ENCODE measurements around the gene TMEM101. TPM values are rescaled to one million over a fixed set of nuclear protein-coding genes. Genes with fewer than 3 reads are reported as not detected.

Gene TMEM101
- total and polyA plus RNA-seq, 7 donors: 14.1 to 42.9 (median 25.3) TPM

DNA sequence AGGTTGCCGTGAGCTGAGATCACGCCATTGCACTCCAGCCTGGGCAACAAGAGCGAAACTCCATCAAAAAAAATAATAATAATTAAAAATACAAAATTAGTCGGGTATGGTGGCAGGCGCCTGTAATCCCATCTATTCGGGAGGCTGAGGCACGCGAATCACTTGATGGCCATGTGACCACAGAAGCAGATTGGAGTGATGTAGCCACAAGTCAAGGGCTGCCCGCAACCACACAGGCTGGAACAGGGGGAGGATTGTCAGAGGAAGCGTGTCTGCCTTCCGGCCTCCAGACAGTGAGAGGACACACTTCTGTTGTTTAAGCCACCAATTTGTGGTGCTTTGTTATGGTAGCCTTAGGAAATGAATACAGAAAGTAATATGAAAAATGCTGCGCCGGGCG, 22.1 kb downstream of the TMEM101 start:
- Histone ChIP-seq H3K4me3 (no peak overlapping the region), H3K27me3 (peaks cover 3 to 23% (median 3%) of the 10 kb centered on the region in 3 donors)
- TF ChIP-seq, protein P1, sequence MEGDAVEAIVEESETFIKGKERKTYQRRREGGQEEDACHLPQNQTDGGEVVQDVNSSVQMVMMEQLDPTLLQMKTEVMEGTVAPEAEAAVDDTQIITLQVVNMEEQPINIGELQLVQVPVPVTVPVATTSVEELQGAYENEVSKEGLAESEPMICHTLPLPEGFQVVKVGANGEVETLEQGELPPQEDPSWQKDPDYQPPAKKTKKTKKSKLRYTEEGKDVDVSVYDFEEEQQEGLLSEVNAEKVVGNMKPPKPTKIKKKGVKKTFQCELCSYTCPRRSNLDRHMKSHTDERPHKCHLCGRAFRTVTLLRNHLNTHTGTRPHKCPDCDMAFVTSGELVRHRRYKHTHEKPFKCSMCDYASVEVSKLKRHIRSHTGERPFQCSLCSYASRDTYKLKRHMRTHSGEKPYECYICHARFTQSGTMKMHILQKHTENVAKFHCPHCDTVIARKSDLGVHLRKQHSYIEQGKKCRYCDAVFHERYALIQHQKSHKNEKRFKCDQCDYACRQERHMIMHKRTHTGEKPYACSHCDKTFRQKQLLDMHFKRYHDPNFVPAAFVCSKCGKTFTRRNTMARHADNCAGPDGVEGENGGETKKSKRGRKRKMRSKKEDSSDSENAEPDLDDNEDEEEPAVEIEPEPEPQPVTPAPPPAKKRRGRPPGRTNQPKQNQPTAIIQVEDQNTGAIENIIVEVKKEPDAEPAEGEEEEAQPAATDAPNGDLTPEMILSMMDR (IDR thresholded peaks at IDR 0.05): no peak

DNA sequence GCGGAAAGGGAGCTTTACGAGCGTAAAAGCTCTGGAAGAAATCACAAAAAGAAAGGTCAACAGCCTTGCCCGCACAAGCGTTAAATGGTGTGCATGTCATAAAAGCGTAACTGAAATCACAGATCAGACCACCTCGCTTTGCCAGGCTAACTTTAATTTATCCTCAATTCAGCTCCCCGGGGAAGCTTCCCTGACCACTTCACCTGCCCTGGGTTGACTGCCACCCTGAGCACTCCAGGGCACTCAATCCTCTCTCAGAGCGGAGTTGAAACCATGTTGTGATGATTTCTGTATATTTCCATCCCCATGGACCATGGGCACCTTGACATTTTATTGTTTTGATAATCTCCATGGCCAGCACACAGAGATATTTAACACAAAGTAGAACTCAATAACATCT, 26.5 kb downstream of the TMEM101 start:
- Histone ChIP-seq H3K36me3 (no peaks in the 10 kb centered on the region), H3K4me3 (no peak overlapping the region), H3K9me3 (no peaks in the 10 kb centered on the region), H3K27me3 (peaks cover 10 to 46% (median 17%) of the 10 kb centered on the region in 3 donors), H3K4me1 (peaks cover 0 to 10% (median 9%) of the 10 kb centered on the region in 4 donors), H3K27ac (no peak overlapping the region)
- 30 to 64% methylated on average over 9 of the region's 9 CpGs for WGBS, 2 donors
- intact Hi-C loops (cut with DNase I): no loop called here
- TF ChIP-seq EP300 (IDR thresholded peaks at IDR 0.05) (no peak), POLR2AphosphoS5 (IDR thresholded peaks at IDR 0.05) (no peak)
- DNase-seq: no peak

More for the DNA sequence above, 22.1 kb downstream of the TMEM101 start:
- Histone ChIP-seq H3K4me1 (peaks cover 0 to 9% (median 8%) of the 10 kb centered on the region in 4 donors), H3K27ac (no peak overlapping the region), H3K36me3 (no peaks in the 10 kb centered on the region), H3K9me3 (no peaks in the 10 kb centered on the region)
- intact Hi-C loops (cut with DNase I): no loop called here
- DNase-seq: no peak
- 93 to 95% methylated on average over 14 of the region's 14 CpGs for WGBS, 2 donors

DNA sequence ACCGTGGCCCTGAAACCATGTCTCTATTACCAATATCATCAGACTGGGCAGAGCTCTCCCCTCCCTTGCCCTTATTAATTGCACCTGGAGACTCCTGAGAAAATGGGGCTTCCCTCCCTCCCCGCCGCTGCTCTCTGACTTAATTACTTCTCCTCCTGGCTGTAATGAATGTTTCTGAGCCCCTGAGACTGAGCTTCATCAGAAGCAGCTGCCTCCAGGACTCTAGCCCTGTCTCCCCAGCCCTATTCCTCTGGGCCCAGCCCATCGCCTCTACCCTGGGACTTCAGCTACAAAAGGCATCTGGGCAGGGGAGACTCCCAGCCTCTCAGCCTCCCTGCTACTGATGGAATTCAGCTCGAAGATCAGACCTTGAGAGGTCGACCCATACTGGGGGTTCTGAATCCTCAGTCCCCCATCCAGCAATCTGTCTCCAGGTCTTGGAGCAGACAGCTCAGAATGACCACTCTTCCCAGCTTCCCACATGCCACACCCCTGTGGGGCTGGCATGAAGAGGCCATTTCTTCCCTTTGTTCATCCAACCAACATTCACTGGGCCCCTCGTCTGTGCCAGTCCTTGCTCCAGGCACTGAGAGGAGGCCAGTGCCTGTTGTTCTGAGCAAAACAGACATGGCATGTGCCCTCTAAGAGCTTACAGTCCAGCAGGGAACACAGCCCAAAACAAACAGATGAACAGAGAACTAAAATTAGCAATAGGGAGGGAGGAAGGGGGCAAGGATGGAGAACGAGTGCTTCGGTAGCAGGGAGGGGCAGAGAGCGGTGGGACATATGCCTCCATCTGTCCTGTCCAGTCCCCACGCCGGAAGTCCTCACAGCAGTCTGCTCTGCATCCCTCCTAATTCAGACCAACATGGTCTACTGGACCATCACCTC, 27.4 kb downstream of the TMEM101 start:
- Histone ChIP-seq H3K27ac (no peak overlapping the region), H3K9me3 (no peaks in the 10 kb centered on the region), H3K4me3 (no peak overlapping the region), H3K36me3 (no peaks in the 10 kb centered on the region), H3K4me1 (peaks cover 0 to 12% (median 9%) of the 10 kb centered on the region in 4 donors), H3K27me3 (peaks cover 17 to 56% (median 27%) of the 10 kb centered on the region in 3 donors)
- TF ChIP-seq EP300 (IDR thresholded peaks at IDR 0.05) (no peak), POLR2A (IDR thresholded peaks at IDR 0.05) (no peak), POLR2AphosphoS5 (IDR thresholded peaks at IDR 0.05) (no peak)
- TF ChIP-seq, protein P1 (IDR thresholded peaks at IDR 0.05): no peak
- intact Hi-C loops (cut with DNase I): no loop called here
- 61 to 70% methylated on average over 12 of the region's 12 CpGs for WGBS, 2 donors
- no peak for DNase-seq

DNA sequence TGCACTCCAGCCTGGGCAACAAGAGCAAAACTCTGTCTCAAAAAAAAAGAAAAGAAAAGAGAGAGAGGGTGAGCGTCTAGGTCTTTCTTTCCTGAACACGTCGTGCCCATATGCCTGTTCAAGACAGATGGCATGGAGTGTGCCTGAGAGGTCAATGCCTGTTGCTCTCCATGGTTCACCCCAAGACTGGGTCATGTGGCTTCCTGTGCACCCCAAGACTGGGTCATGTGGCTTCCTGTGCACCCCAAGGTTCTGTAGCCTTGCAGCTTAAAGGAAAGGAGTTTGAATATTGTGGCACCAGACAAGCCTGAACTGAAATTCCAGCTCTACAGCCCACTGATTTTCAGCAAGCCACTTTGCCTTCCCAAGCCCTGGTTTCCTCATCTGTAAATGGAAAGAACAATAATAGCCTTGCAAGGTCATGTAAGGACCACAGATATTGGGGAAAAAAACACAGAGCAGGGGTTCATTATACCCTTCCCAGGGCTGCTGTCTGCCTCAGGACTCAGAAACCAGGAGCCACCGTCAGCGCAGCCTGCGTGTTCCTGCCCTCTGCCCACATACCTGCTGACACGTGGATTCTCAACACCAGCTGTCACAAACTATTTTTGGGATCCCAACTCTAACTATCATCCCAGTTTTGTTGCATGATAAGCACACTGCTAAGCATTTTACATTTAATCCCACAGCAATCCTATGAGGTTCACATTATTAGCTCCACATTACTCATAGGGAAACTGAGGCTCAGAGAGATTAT, 28.4 kb downstream of the TMEM101 start:
- H3K27me3 ChIP-seq: peaks cover 19 to 65% (median 33%) of the 10 kb centered on the region in 3 donors
- DNase-seq: no peak
- TF ChIP-seq POLR2AphosphoS5 (IDR thresholded peaks at IDR 0.05) (no peak), EP300 (IDR thresholded peaks at IDR 0.05) (no peak), POLR2A (IDR thresholded peaks at IDR 0.05) (no peak)
- TF ChIP-seq, protein P1 (IDR thresholded peaks at IDR 0.05): no peak
- intact Hi-C loops (cut with DNase I): no loop called here
- no peaks in the 10 kb centered on the region for H3K36me3 ChIP-seq
- H3K27ac ChIP-seq: no peak overlapping the region
- H3K4me3 ChIP-seq: no peak overlapping the region
- H3K4me1 ChIP-seq: peaks cover 0 to 12% (median 9%) of the 10 kb centered on the region in 4 donors
- WGBS, 2 donors: 86 to 90% methylated on average over 7 of the region's 7 CpGs
- H3K9me3 ChIP-seq: no peaks in the 10 kb centered on the region

DNA sequence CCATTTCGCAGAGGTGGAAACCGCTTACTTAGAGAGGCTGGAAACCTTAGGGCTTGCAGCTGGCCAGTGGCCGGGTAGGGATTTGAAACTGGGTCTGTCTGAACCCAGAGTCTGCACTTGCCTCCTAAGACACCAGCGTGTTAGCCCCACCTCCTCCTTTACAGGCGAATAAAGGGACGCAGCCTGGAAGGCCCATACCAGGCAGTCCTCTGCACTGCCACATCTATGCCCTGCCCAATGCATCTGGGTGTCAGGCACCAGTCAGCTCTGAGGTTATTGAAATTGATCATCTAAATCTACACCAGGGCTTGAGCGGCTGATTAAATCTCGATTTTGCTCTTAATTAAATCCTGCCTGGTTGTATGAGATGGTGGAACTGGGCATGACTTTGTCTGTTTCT, 30.2 kb downstream of the TMEM101 start:
- Histone ChIP-seq H3K9me3 (no peaks in the 10 kb centered on the region), H3K4me1 (peaks cover 0 to 12% (median 9%) of the 10 kb centered on the region in 4 donors), H3K27ac (no peak overlapping the region), H3K27me3 (peaks cover 19 to 71% (median 33%) of the 10 kb centered on the region in 3 donors), H3K36me3 (no peaks in the 10 kb centered on the region), H3K4me3 (peak overlapping the region in 1 of 4 donors; percentile 47)
- DNase-seq: no peak
- no peak for TF ChIP-seq EP300 (IDR thresholded peaks at IDR 0.05)
- TF ChIP-seq, protein P1 (IDR thresholded peaks at IDR 0.05): no peak
- intact Hi-C loops (cut with DNase I): no loop called here
- 50 to 77% methylated on average over 8 of the region's 8 CpGs for WGBS, 2 donors
